Bladder microvascular endothelial cell (primary cell): ENCODE measurements around the gene RNF149. TPM values are rescaled to one million over a fixed set of nuclear protein-coding genes. Genes with fewer than 3 reads are reported as not detected.

Source experiments
- total RNA-seq: library from RNA; depleted of rRNA; stranded (reverse); fragments of >200 nt; gene quantifications from 2 replicates; pipeline ENCODE4 v1.2.3, GENCODE V29; 2014

The RNF149 gene, protein sequence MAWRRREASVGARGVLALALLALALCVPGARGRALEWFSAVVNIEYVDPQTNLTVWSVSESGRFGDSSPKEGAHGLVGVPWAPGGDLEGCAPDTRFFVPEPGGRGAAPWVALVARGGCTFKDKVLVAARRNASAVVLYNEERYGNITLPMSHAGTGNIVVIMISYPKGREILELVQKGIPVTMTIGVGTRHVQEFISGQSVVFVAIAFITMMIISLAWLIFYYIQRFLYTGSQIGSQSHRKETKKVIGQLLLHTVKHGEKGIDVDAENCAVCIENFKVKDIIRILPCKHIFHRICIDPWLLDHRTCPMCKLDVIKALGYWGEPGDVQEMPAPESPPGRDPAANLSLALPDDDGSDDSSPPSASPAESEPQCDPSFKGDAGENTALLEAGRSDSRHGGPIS
- total RNA-seq: 32.4 and 43.9 TPM in 2 replicates

DNA sequence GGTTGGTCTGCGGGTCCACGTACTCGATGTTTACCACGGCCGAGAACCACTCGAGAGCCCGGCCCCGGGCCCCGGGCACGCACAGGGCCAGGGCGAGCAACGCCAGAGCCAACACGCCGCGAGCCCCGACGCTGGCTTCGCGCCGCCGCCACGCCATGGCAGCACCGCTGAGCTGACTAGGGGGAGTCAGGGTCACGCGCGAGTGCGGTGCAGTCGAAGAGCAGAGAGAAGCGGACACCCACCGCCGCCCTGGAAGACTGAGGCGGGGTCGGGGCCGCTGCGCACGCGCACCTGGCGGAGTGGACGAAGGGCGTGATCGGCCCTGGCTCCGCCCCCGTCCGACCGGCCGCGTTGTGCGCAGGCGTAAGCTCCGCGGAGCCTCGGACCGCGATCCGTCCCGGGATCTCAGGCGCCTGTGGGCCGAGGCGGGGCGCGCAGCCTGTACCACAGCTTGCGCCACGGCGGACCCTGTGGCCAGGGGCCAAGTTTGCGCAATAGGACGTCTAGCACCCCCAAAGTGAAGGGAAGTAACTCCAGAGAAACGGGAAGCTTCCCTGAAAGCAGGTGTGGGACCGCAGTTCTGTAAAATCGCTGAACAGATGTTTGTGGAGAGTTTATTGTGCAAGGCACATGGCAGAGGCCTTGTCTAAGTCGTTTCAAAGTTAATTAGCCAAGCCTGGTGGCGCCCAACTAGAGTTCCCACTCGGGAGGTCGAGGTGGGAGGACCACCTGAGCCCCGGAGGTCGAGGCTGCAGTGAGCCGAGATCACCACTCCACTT, at the start of gene RNF149:
RNF149 (minus strand) TSS at position 270 of the 779 bp plus-strand sequence; CDS start at position 157, 113 bp downstream.

DNA sequence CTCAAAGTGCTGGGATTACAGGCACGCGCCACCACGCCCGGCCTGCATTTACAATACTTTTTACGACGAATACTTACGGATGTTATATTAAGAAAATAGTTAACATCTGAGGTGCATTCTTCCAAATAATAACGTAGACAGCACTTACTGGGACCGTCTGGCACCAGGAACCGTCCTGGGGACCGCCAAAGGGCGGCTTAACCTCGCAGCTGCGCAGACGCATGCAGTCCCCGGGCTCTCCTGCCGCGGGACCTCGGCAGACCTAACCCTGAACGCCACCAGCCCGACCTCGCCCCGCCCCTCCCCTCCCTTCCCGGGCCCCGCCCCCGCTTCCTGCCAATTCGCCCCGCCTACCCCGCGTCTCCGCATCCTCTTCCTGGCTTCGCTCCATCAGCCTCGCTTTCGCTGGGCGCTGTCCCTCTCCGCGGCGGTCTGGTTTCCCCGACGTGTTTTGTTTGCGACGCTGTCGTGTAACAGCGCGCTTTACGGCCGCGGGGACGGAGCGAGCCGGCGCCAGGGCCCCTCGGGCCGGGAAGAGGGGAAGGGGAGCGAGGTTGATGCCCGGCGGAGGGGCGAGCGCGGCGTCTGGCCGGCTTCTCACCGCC, 56.0 kb downstream of the RNF149 start, which contains the start of gene CNOT11:
CNOT11 (plus strand) TSS at position 479 of the 605 bp plus-strand sequence; CDS start at position 558, 79 bp downstream.

Other genes with a start within 250 kb of the RNF149 start
- 54.1 and 92.5 TPM in 2 replicates for gene TBC1D8, start 157.3 kb downstream of the RNF149 start, total RNA-seq
- gene CNOT11, start 55.8 kb downstream of the RNF149 start, total RNA-seq: 13.3 and 14.0 TPM in 2 replicates
- gene CREG2, start 78.8 kb upstream of the RNF149 start, total RNA-seq: 0.06 and 0.65 TPM in 2 replicates
- gene RFX8, start 166.4 kb upstream of the RNF149 start, total RNA-seq: 0.49 and 0.50 TPM in 2 replicates